Common myeloid progenitor, CD34-positive (primary cell): ENCODE data around the gene ZDHHC11B.
"Not testable (repeated sequence)": the region's sequence is repeated elsewhere in the genome, so short reads cannot be mapped to it uniquely, and the experiment has no call there.

Experiments used
- CTCF ChIA-PET: fragments of 350-600 bp; sonication (Branson Sonifier 250); formaldehyde crosslinking; loops from one replicate; lab custom pipeline; 2021; ENCODE audit warnings: antibody characterized with exemption; lab: Charles Lee
- POLR2A ChIA-PET: fragments of 350-600 bp; sonication (Branson Sonifier 250); formaldehyde crosslinking; loops from one replicate; lab custom pipeline; 2021; ENCODE audit warnings: antibody characterized with exemption; lab: Charles Lee
- DNase-seq, 3 donors: peaks; one replicate each; pipeline versions ENCODE4 v3.0.0 to v3.0.0-alpha.2; 2013
- H3K27ac ChIP-seq, 2 experiments: 1 replicate in 1 of 2; 2 replicates in 1 of 2; pipeline ENCODE4 v1.7.0; 2013; ENCODE audit warnings: inconsistent platforms in 2 of 2, low read length in 2 of 2, mild to moderate bottlenecking in 2 of 2, low read depth in 1 of 2, moderate library complexity in 1 of 2; ENCODE audit not compliant: severe bottlenecking in 2 of 2, insufficient read depth in 1 of 2, poor library complexity in 1 of 2
- H3K27me3 ChIP-seq, 5 experiments: replicated peaks in 2 of 5; 1 replicate in 3 of 5; 2 replicates in 2 of 5; pipeline versions ENCODE4 v1.6.1 to v1.7.0; 2013; ENCODE audit warnings: low read length in 4 of 5, mild to moderate bottlenecking in 2 of 5, moderate library complexity in 2 of 5, inconsistent platforms in 1 of 5; ENCODE audit not compliant: insufficient read depth in 5 of 5, control insufficient read depth in 4 of 5
- H3K36me3 ChIP-seq, 4 experiments: 1 replicate in 2 of 4; 2 replicates in 2 of 4; pipeline versions ENCODE4 v1.6.1 to v1.7.0; 2013; ENCODE audit warnings: low read length in 3 of 4, control low read depth in 1 of 4, mild to moderate bottlenecking in 1 of 4; ENCODE audit not compliant: control insufficient read depth in 4 of 4, insufficient read depth in 4 of 4
- H3K4me1 ChIP-seq, 4 experiments: 1 replicate in 3 of 4; 2 replicates in 1 of 4; pipeline versions ENCODE4 v1.6.1 to v1.7.1; 2013; ENCODE audit warnings: low read length in 3 of 4, mild to moderate bottlenecking in 3 of 4, control low read depth in 1 of 4, inconsistent platforms in 1 of 4, moderate library complexity in 1 of 4; ENCODE audit not compliant: control insufficient read depth in 4 of 4, insufficient read depth in 4 of 4; ENCODE audit errors: control extremely low read depth in 1 of 4
- H3K4me3 ChIP-seq, 7 experiments: 1 replicate in 4 of 7; 2 replicates in 3 of 7; pipeline versions ENCODE4 v1.5.1 to v1.7.0; 2013; ENCODE audit warnings: mild to moderate bottlenecking in 7 of 7, low read length in 6 of 7, moderate library complexity in 6 of 7, inconsistent platforms in 2 of 7, low read depth in 2 of 7, control low read depth in 1 of 7; ENCODE audit not compliant: insufficient read depth in 4 of 7, control insufficient read depth in 1 of 7; ENCODE audit errors: extremely low read depth in 1 of 7
- H3K9me3 ChIP-seq, 5 experiments: 1 replicate in 4 of 5; 2 replicates in 1 of 5; pipeline versions ENCODE4 v1.6.1 to v1.7.1; 2013; ENCODE audit warnings: low read length in 4 of 5, mild to moderate bottlenecking in 2 of 5, inconsistent platforms in 1 of 5, low read depth in 1 of 5, moderate library complexity in 1 of 5; ENCODE audit not compliant: control insufficient read depth in 4 of 5, insufficient read depth in 2 of 5; ENCODE audit errors: control extremely low read depth in 1 of 5
- WGBS: methylation state at CpG from one replicate; pipeline ENCODE4 v1.1.5; 2013; ENCODE audit not compliant: insufficient coverage; 5-methylcytosine and 5-hydroxymethylcytosine counted together

Gene ZDHHC11B

GRCh38 chr5:785181-785705 lies 714 bp upstream of the ZDHHC11B start:
- Histone ChIP-seq H3K27me3 (peaks cover 0 to 46% (median 0%) of the 10 kb centered on the region in 5 experiments), H3K4me1 (peaks cover 0 to 22% (median 12%) of the 10 kb centered on the region in 4 experiments), H3K4me3 (peak overlapping the region in 5 of 7 experiments; percentile 23 to 79 (median 47))
- 5% methylated on average over 17 of the region's 43 CpGs for WGBS
- POLR2A ChIA-PET, CTCF ChIA-PET, H3K36me3 ChIP-seq, H3K27ac ChIP-seq, H3K9me3 ChIP-seq: not testable (repeated sequence)
- peak in 1 of 3 donors; percentile 22 for DNase-seq

GRCh38 chr5:783881-784427 lies 575 bp downstream of the ZDHHC11B start:
- peak in 1 of 3 donors; percentile 30 for DNase-seq
- H3K27ac ChIP-seq, H3K36me3 ChIP-seq, POLR2A ChIA-PET, H3K9me3 ChIP-seq, CTCF ChIA-PET: not testable (repeated sequence)
- H3K4me3 ChIP-seq = peak overlapping the region in 5 of 7 experiments; percentile 42 to 74 (median 61)
- peaks cover 0 to 39% (median 0%) of the 10 kb centered on the region in 5 experiments for H3K27me3 ChIP-seq
- WGBS = 2% methylated on average over 29 of the region's 43 CpGs
- H3K4me1 ChIP-seq = peaks cover 0 to 22% (median 12%) of the 10 kb centered on the region in 4 experiments

GRCh38 chr5:783049-783802 lies 1.3 kb downstream of the ZDHHC11B start:
- H3K27ac ChIP-seq, H3K36me3 ChIP-seq, DNase-seq, POLR2A ChIA-PET, CTCF ChIA-PET, H3K9me3 ChIP-seq: not testable (repeated sequence)
- H3K27me3 ChIP-seq = peaks cover 0 to 32% (median 0%) of the 10 kb centered on the region in 5 experiments
- 0% methylated on average over 3 of the region's 31 CpGs for WGBS
- H3K4me1 ChIP-seq = peaks cover 0 to 22% (median 12%) of the 10 kb centered on the region in 4 experiments
- peak overlapping the region in 2 of 7 experiments; percentile 64 to 74 for H3K4me3 ChIP-seq

GRCh38 chr5:782356-782755 lies 2.2 kb downstream of the ZDHHC11B start:
- WGBS = no CpG with 5 or more reads among the region's 12 CpGs
- not testable (repeated sequence) for DNase-seq, H3K27ac ChIP-seq

GRCh38 chr5:780571-780970 lies 4.0 kb downstream of the ZDHHC11B start:
- H3K27ac ChIP-seq, H3K4me3 ChIP-seq, POLR2A ChIA-PET, CTCF ChIA-PET, H3K9me3 ChIP-seq, H3K36me3 ChIP-seq, DNase-seq: not testable (repeated sequence)
- H3K4me1 ChIP-seq = peaks cover 0 to 21% (median 12%) of the 10 kb centered on the region in 4 experiments
- peaks cover 0 to 24% (median 0%) of the 10 kb centered on the region in 5 experiments for H3K27me3 ChIP-seq
- WGBS = 93% methylated on average over 9 of the region's 17 CpGs

More at GRCh38 chr5:782356-782755, 2.2 kb downstream of the ZDHHC11B start:
- CTCF ChIA-PET, H3K4me3 ChIP-seq, POLR2A ChIA-PET, H3K36me3 ChIP-seq, H3K9me3 ChIP-seq: not testable (repeated sequence)
- H3K4me1 ChIP-seq = peaks cover 0 to 22% (median 12%) of the 10 kb centered on the region in 4 experiments
- peaks cover 0 to 25% (median 0%) of the 10 kb centered on the region in 5 experiments for H3K27me3 ChIP-seq

- DNase-seq, H3K4me1 ChIP-seq, CTCF ChIA-PET, H3K36me3 ChIP-seq, H3K9me3 ChIP-seq, H3K4me3 ChIP-seq, H3K27ac ChIP-seq, POLR2A ChIA-PET: not testable (repeated sequence)
- peaks cover 0 to 14% (median 0%) of the 10 kb centered on the region in 5 experiments for H3K27me3 ChIP-seq
- WGBS = 95% methylated on average over 4 of the region's 9 CpGs
Observed at GRCh38 chr5:778967-779366, 5.6 kb downstream of the ZDHHC11B start.

- H3K27me3 ChIP-seq, CTCF ChIA-PET, H3K27ac ChIP-seq, H3K4me1 ChIP-seq, H3K36me3 ChIP-seq, H3K9me3 ChIP-seq, H3K4me3 ChIP-seq, DNase-seq, POLR2A ChIA-PET: not testable (repeated sequence)
- WGBS = 100% methylated on average over 1 of the region's 6 CpGs
Observed at GRCh38 chr5:778421-778820, 6.1 kb downstream of the ZDHHC11B start.
